T-helper 2 cell (primary cell): ENCODE data around the gene DIAPH2.

Source experiments
- DNase-seq, 5 experiments: peaks; one replicate each; pipeline versions ENCODE4 v3.0.0 to v3.0.0-alpha.2; 2012 to 2022

Gene DIAPH2

GRCh38 chrX:97314345-97314744 lies 629.7 kb downstream of the DIAPH2 start:
- no peak for DNase-seq

- DNase-seq, result no peak
Measured at GRCh38 chrX:97315939-97316338, 631.3 kb downstream of the DIAPH2 start.

DNA sequence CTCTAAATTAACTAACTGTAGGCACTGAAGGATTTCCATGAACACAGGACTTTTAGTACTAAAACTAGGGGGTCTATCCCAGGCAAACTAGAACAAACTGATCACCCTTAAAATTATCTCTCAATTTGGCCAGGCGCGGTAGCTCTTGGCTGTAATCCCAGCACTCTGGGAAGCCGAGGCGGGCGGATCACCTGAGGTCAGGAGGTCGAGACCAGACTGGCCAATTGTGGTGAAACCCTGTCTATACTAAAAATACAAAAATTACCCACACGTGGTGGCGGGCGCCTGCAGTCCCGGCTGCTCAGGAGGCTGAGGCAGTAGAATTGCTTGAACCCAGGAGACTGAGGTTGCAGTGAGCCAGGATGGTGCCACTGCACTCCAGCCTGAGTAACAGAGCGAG lies 635.7 kb downstream of the DIAPH2 start:
- no peak for DNase-seq

GRCh38 chrX:97322401-97322800 lies 637.8 kb downstream of the DIAPH2 start:
- no peak for DNase-seq

DNA sequence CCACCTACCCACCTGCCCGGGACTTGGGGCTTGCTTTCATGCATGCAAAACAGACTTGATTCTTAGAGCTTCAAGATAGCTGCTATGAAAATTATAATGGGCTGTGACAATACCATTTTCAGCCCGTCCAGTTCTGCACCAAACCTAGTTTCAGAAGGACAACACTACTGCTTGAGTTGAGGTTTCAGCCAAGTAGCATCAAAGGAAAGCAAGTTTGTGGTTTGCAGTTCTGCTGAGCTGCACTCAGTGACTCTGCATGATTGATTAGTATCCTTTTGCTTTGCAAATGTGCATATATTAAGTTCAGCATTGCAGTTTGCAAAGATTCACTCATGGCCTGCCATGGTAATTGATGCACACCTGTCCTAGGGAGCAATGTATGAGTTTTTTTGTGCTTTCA lies 641.8 kb downstream of the DIAPH2 start:
- DNase-seq, result peak in 1 of 5 experiments; percentile 29

- no peak for DNase-seq
Measured at GRCh38 chrX:97328853-97329390, 644.3 kb downstream of the DIAPH2 start.

DNA sequence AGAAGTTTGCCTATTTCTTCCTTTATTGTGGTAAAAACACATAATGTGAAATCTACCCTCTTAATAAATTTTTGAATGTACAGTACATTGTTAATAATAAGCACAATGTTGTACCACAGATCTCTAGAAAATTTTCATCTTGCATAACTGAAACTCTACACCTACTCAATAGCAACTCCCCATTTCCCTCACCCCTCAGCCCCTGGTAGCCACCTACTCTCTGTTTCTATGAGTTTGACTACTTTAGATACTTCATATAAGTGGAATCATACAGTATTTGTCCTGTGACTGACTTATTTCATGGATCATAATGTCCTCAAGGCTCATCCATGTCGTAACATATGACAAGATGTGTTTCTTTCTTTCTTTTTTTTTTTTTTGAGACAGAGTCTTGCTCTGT lies 645.5 kb downstream of the DIAPH2 start:
- DNase-seq, result no peak

- DNase-seq, result no peak
Measured at GRCh38 chrX:97332963-97333362, 648.3 kb downstream of the DIAPH2 start.

GRCh38 chrX:97334850-97335249 lies 650.2 kb downstream of the DIAPH2 start:
- no peak for DNase-seq

DNA sequence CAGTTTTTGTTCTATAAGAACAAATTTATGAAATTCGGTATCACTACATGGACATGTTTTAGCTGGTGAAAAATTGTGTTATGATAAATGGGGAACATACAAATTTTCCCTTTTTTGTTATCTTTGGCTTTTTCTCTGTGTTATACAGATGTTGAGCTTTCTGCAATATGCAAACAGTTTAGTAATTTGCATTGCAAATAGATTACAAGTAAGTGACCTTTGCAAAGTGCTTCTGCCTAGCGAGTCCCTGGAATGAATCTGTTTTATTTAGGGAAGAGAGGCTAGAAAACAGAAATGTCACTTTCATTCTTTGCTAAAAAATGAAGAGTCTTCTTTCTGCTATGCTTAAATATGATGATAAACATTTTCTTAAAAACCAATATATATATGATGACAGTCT lies 660.1 kb downstream of the DIAPH2 start:
- DNase-seq, result no peak

DNA sequence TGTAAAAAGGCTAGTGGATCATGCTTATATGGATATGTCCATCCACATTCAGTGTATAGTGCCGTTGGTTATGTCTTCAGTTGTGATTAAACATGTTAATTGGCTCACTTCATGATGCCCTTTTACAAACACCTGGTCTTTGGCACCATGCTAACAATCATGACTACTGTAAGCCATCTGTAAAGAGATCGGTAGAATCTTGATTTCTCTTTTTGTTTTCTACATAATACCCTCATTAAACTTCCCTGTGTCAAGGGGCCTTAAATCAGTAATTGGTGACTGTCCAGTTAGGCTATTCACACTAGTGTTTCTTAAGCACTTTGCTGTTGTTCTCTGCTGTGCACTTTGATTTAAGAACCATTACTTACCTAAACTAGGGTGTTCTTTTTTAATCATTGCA lies 674.3 kb downstream of the DIAPH2 start:
- no peak for DNase-seq

DNA sequence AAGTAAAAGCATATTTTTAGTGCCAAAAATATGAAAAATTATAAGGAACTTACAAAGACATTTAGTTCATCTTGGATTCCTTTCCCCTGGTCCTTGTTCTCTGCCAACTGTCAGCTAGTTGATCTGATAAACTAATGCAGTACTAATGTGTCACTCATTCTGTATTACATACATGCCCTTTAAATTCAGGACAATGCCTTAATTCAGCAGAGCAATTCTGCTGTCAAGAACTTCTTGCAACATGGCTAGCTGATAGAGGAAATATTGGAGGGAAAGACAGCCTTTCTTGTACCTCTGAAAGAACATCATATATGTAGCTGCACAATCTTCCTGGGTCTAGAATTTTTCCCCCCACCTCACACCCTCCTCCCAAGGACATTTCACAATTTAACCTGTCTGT lies 679.2 kb downstream of the DIAPH2 start:
- DNase-seq, result no peak

- DNase-seq, result no peak
Measured at GRCh38 chrX:97366237-97366636, 681.6 kb downstream of the DIAPH2 start.

DNA sequence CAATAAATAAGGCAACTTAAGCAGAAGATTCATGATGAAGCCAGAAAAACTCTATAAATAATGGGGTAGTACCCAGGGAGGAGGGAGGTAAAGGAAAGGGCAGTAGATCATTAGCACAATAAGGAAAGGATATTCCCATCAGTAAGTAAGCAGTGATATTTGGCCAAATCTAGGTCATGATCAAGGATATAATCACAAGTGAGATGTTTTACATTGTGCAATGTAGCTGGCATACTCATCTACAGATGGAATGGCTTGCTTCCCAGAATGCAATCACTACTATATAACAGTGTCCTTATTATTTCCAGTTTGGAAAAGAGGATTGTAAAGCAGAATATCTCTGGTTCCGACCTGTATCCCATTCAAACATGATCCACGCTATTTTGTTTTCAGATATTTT lies 682.5 kb downstream of the DIAPH2 start:
- no peak for DNase-seq

DNA sequence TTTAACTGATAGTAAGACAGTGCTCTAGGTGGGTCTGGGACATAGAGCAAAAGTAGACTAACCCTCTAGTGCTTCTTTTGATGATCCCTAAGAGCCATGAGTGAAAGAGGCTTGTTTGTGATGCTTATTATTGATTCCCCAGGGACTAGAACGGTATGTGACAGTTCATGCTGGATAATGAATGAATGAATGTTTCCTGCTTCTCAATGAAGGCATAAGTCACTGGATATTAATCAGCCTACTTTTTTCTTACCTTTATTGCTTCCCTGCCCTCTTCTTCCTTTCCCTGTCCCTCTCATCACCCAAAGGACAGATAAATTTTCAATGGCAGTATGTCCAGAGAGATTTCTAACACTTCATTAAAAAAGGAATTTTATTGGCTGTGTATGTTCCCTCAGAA lies 685.3 kb downstream of the DIAPH2 start:
- no peak for DNase-seq

- DNase-seq, result no peak
Measured at GRCh38 chrX:97372001-97372766, 687.5 kb downstream of the DIAPH2 start.

- no peak for DNase-seq
Measured at GRCh38 chrX:97374266-97374665, 689.6 kb downstream of the DIAPH2 start.

- DNase-seq, result no peak
Measured at GRCh38 chrX:97380200-97380599, 695.6 kb downstream of the DIAPH2 start.

GRCh38 chrX:97384685-97385084 lies 700.0 kb downstream of the DIAPH2 start:
- no peak for DNase-seq

GRCh38 chrX:97387004-97387403 lies 702.4 kb downstream of the DIAPH2 start:
- DNase-seq, result no peak

DNA sequence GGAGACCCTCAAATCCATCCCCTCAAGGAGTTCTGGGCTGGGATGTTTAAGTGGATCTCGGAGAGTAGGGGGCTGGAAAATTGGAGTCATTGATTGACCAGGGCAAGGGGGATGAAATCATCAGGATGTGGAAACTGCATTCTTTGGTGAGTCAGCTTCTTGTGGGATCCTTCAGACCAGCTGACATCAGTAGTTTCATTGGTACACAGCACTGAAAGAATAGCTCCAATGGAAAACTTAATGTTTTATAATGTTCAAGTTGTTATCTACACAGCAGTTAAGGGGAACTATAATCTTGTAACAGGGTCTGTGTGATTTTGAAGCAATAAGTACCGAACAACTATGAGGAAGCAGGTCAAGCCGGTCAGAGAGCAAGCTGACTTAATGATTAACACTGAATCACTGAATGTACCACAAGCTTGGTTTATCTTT lies 705.1 kb downstream of the DIAPH2 start:
- DNase-seq, result no peak

DNA sequence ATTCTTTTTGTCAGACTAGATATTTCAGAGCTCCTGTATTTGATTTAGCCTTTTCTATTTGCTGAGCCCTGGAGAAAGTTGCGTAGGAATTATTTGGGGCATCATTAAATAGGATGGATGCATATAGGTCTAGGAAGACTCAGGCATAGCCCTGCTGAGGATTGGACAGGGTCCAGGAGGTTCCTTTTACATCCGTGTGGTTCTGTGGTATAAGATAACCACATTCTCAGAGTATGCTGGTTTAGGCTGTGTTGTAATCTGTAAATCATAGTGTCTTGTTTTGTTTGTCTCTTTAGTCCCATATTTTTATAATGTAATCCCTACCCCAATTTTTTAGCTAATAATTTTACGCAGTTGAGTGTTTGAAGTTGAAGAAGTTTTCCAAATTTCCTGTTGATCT lies 712.7 kb downstream of the DIAPH2 start:
- DNase-seq, result peak in 1 of 5 experiments; percentile 48

DNA sequence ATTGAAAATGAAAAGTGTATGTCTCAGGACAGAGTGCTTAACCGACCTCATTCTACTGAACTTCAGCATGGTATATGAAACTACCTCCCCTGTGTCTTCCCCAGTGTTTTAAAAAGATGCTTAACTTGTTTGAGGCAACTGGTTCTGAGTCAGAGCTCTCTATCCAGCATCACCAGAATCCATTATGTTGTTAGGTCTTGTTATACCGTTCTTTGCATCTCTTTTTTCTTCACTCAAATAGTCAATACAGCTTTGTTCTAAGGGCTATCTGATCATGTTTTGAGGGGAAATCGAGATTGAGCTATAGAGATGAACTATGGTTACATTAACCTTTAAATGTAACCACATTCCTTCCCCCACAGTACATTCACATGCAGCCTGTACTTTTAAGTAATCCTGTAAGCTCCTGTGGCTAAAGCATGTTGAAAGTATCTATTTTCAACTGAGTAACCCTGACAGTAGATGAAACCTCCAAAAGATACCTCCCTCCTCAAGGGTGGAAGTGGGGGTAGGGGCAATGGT lies 713.4 kb downstream of the DIAPH2 start:
- DNase-seq, result peak in 1 of 5 experiments; percentile 85

DNA sequence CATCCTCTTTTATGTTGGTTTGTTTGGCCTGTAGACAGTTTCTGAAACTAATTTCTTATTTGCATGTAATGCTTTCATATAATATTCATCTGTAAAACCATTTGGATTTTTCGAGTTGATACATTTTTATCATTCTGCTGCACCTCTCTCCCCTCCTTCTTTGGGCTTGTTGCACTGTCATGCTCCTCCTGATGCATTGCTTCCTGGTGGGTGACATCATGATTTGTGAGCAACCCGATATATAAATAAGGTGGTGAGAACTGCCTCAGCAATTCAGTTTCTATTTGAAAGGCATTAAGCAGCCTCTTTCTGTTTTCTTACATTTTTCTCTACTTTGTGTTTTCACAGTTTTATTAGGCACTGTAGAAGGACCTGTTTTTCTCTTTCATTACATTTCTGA lies 714.8 kb downstream of the DIAPH2 start:
- DNase-seq, result peak in 1 of 5 experiments; percentile 81

DNA sequence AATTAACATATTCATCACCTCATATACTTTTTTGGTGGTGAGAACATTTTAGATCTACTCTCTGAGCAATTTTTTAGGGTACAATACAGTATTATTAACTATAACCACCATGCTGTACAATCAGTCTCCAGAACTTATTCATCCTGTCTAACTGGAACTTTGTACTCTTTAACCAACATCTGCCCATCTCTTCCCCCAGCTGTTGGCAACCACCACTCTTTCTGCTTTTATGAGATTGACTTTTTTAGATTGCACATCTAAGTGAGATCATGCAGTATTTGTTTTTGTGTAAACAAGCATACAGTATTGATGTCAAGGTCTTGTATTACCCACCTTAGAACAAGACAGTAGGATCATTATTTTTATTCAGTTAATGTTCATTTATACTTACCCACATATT lies 715.9 kb downstream of the DIAPH2 start:
- DNase-seq, result no peak
